ENCODE measurements around the gene GAS7. TPM values are rescaled to one million over a fixed set of nuclear protein-coding genes. Genes with fewer than 3 reads are reported as not detected.

GAS7 gene
- total and polyA plus RNA-seq, 10 of the 15 experiments (the other 5 are each of a cell fraction or from before 2014, with no cell fraction given), result 2.3 to 53.4 (median 24.0) TPM

DNA sequence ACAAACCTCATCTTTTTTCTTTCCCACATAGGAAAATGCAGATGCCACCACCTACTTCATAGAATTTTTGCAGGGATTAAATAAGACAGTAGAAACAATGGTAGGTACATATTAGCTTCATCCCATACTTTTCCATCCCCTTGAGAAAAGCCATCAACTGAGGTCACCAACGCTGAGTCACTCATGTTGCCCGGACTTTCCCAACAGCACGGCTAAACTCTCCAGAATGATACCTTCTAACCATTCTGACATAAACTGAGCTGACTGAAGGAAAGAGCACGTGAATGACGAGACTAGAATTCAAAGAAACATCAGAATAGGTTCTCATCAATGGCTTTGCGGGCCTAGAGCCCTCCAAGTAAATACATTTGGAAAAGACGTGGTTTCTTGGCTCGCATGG lies 147.3 kb downstream of the GAS7 start:
- peak overlapping the region; percentile 62 for H3K27ac ChIP-seq (ENCODE audit: control insufficient read depth, insufficient read depth)
- ChIA-PET CTCF (interaction anchor here (1.3 kb wide), 1 partner anchor 84 kb away, joined by 3 read pairs; no protein-coding TSS in a partner anchor), POLR2A (interaction anchor here (1.2 kb wide), 1 partner anchor 8 kb away, joined by 3 read pairs; no protein-coding TSS in a partner anchor), SMC1A (ENCODE audit: uncharacterized antibody, unreplicated experiment) (interaction anchor here (0.8 to 1.1 kb wide), 2 partner anchors 17 to 83 kb away, joined by 3 read pairs; no protein-coding TSS in a partner anchor), RAD21 (ENCODE audit: unreplicated experiment) (interaction anchor here (1.0 kb wide), 1 partner anchor 11 kb away, joined by 4 read pairs; no protein-coding TSS in a partner anchor)
- peaks cover 36% of the 10 kb centered on the region for H3K79me2 ChIP-seq (ENCODE audit: control insufficient read depth, insufficient read depth, low read length)
- no peaks in the 10 kb centered on the region for H4K20me1 ChIP-seq (ENCODE audit: control insufficient read depth, insufficient read depth)
- peaks cover 34% of the 10 kb centered on the region for H3K4me1 ChIP-seq (ENCODE audit: control insufficient read depth, insufficient read depth, low read length)
- peak overlapping the region; percentile 64 for H3K4me2 ChIP-seq (ENCODE audit: control insufficient read depth, insufficient read depth)
- 1% methylated on average over 8 of the region's 8 CpGs for whole genome bisulfite sequencing (ENCODE audit: insufficient coverage, insufficient replicate concordance, low lambda C conversion rate, missing lambda C conversion rate)
- BruUV-seq (replicated peaks), result TSS peak; percentile 67
- TF ChIP-seq IKZF2 (IDR thresholded peaks at IDR 0.05) (peak in 1 of 2 experiments; percentile 3; a peak in 1 of 4 replicates), ZSCAN29 (IDR thresholded peaks at IDR 0.05) (no peak), BHLHE40 (IDR thresholded peaks at IDR 0.05; ENCODE audit: borderline replicate concordance in 1 of 2, low read depth in 2 of 2, low read length in 1 of 2) (peak; percentile 17 to 43; a peak in 2 of 4 replicates)
- FAIRE-seq (no peak), ATAC-seq (peak; percentile 21), DNase-seq (ENCODE audit: low read depth, low spot score) (no peak)
- H3K27me3 ChIP-seq (replicated peaks in 1 of 2; ENCODE audit: control insufficient read depth in 2 of 2, insufficient read depth in 2 of 2, low read length in 1 of 2), result no peaks in the 10 kb centered on the region
- H3K9me3 ChIP-seq (replicated peaks; ENCODE audit: control insufficient read depth, insufficient read depth, low read length), result no peaks in the 10 kb centered on the region
- no peak overlapping the region for H2AFZ ChIP-seq (ENCODE audit: control insufficient read depth, low read depth, low read length)
- no peaks in the 10 kb centered on the region for H3K36me3 ChIP-seq (ENCODE audit: control insufficient read depth in 2 of 2, insufficient read depth in 2 of 2, low read length in 1 of 2)
- H3K9ac ChIP-seq (ENCODE audit: control insufficient read depth, insufficient read depth, low read length), result peak overlapping the region; percentile 55
- peak overlapping the region; percentile 54 for H3K4me3 ChIP-seq
- intact Hi-C loops (cut with micrococcal nuclease; ENCODE audit: unreplicated experiment), result no loop called here
- in situ Hi-C loops (cut with MboI), result no loop called here

DNA sequence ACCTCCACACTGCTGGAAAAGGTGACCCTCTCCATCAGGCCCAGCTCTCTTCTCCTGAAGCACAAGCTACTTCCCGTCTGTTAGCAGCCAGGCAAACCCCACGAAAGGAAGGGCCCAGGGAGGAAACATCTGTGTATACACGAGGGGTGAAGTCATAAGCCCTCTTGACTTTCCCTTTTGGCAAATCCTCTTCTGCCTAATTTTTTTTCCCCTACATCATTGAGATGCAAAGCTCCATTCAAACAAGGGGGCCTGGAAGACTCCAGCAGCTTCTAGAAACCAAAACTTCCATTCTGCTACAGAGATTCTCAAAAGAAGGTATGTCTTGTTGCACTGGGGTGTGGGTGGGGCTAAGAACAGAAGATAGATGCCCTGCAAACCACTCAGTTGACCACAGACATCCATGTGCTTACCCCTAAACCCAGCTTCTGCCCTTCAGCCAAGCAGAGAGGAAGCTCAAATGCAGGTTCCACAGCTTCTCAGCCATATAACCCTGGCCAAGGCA lies 147.8 kb downstream of the GAS7 start:
- DNase-seq (ENCODE audit: low read depth, low spot score), result peak; percentile 68
- H3K4me1 ChIP-seq (ENCODE audit: control insufficient read depth, insufficient read depth, low read length), result peaks cover 37% of the 10 kb centered on the region
- H3K4me2 ChIP-seq (ENCODE audit: control insufficient read depth, insufficient read depth), result peak overlapping the region; percentile 64
- in situ Hi-C loops (cut with MboI) (no loop called here), intact Hi-C loops (cut with micrococcal nuclease; ENCODE audit: unreplicated experiment) (no loop called here)
- H3K27me3 ChIP-seq (replicated peaks in 1 of 2; ENCODE audit: control insufficient read depth in 2 of 2, insufficient read depth in 2 of 2, low read length in 1 of 2), result no peaks in the 10 kb centered on the region
- peak; percentile 48 for ATAC-seq
- peaks cover 40% of the 10 kb centered on the region for H3K79me2 ChIP-seq (ENCODE audit: control insufficient read depth, insufficient read depth, low read length)
- ChIA-PET POLR2A (interaction anchor here (1.2 kb wide), 1 partner anchor 8 kb away, joined by 3 read pairs; no protein-coding TSS in a partner anchor), CTCF (interaction anchor here (1.3 kb wide), 1 partner anchor 84 kb away, joined by 3 read pairs; no protein-coding TSS in a partner anchor), RAD21 (ENCODE audit: unreplicated experiment) (interaction anchor here (1.0 kb wide), 1 partner anchor 10 kb away, joined by 4 read pairs; no protein-coding TSS in a partner anchor), SMC1A (ENCODE audit: uncharacterized antibody, unreplicated experiment) (interaction anchor here (0.6 to 1.0 kb wide), 4 partner anchors 17 to 126 kb away, joined by 3 to 4 read pairs (median 3); no protein-coding TSS in a partner anchor)
- H3K9me3 ChIP-seq (replicated peaks; ENCODE audit: control insufficient read depth, insufficient read depth, low read length), result no peaks in the 10 kb centered on the region
- peak in 1 of 2 experiments; percentile 14; a peak in 1 of 4 replicates for TF ChIP-seq EP300 (IDR thresholded peaks at IDR 0.05; ENCODE audit: borderline replicate concordance in 1 of 2, control insufficient read depth in 1 of 2, low read depth in 2 of 2, low read length in 2 of 2)
- peak; percentile 76 for TF ChIP-seq RUNX3 (IDR thresholded peaks at IDR 0.05; ENCODE audit: low read length)
- peak; percentile 10; the same call in 1 of the 2 replicates for TF ChIP-seq SPI1 (IDR thresholded peaks at IDR 0.05; ENCODE audit: borderline replicate concordance, insufficient read depth, low read depth, low read length)
- TF ChIP-seq SMAD5 (IDR thresholded peaks at IDR 0.05; ENCODE audit: low read depth), result no peak
- no peak for TF ChIP-seq KLF5 (IDR thresholded peaks at IDR 0.05; ENCODE audit: partially characterized antibody)
- TF ChIP-seq IKZF2 (IDR thresholded peaks at IDR 0.05), result 0 out of 4 replicates have a peak, but pooled peaks of 1 of the 2 experiments have one; percentile 15
- TF ChIP-seq NFYA (IDR thresholded peaks at IDR 0.05; ENCODE audit: borderline replicate concordance, low read depth, low read length), result no peak
- TF ChIP-seq POLR2A (IDR thresholded peaks at IDR 0.05; ENCODE audit: low read depth, low read length), result 0 out of 2 replicates have a peak, but pooled peaks have one; percentile 16
- TF ChIP-seq IKZF1 (conservative IDR thresholded peaks at IDR 0.05), result peak; percentile 15; the same call in 1 of the 2 replicates
- TF ChIP-seq, protein P1, sequence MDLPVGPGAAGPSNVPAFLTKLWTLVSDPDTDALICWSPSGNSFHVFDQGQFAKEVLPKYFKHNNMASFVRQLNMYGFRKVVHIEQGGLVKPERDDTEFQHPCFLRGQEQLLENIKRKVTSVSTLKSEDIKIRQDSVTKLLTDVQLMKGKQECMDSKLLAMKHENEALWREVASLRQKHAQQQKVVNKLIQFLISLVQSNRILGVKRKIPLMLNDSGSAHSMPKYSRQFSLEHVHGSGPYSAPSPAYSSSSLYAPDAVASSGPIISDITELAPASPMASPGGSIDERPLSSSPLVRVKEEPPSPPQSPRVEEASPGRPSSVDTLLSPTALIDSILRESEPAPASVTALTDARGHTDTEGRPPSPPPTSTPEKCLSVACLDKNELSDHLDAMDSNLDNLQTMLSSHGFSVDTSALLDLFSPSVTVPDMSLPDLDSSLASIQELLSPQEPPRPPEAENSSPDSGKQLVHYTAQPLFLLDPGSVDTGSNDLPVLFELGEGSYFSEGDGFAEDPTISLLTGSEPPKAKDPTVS (IDR thresholded peaks at IDR 0.05; ENCODE audit: low read depth, low read length), result 0 out of 2 replicates have a peak, but pooled peaks have one; percentile 32
- TF ChIP-seq GATAD2B (conservative IDR thresholded peaks at IDR 0.05; ENCODE audit: low read depth), result no peak
- TF ChIP-seq BHLHE40 (IDR thresholded peaks at IDR 0.05; ENCODE audit: borderline replicate concordance in 1 of 2, low read depth in 2 of 2, low read length in 1 of 2), result peak in 1 of 2 experiments; percentile 38; a peak in 1 of 4 replicates
- TF ChIP-seq POLR2AphosphoS5 (IDR thresholded peaks at IDR 0.05; ENCODE audit: low read length), result peak; percentile 57
- TF ChIP-seq TAF1 (IDR thresholded peaks at IDR 0.05; ENCODE audit: borderline replicate concordance, low read depth, low read length), result 0 out of 2 replicates have a peak, but pooled peaks have one; percentile 32
- no peak overlapping the region; the same call in 1 of the 2 replicates for H2AFZ ChIP-seq (ENCODE audit: control insufficient read depth, low read depth, low read length)
- FAIRE-seq, result peak; percentile 7
- 2% methylated on average over 3 of the region's 3 CpGs for WGBS (ENCODE audit: insufficient coverage, insufficient replicate concordance, low lambda C conversion rate, missing lambda C conversion rate)
- peak overlapping the region; percentile 55 for H3K9ac ChIP-seq (ENCODE audit: control insufficient read depth, insufficient read depth, low read length)
- H4K20me1 ChIP-seq (ENCODE audit: control insufficient read depth, insufficient read depth), result no peaks in the 10 kb centered on the region
- H3K27ac ChIP-seq (ENCODE audit: control insufficient read depth, insufficient read depth), result peak overlapping the region; percentile 62
- peak overlapping the region; percentile 54; the same call in 1 of the 2 replicates for H3K4me3 ChIP-seq
- BruUV-seq (replicated peaks), result TSS peak; percentile 67
- H3K36me3 ChIP-seq (ENCODE audit: control insufficient read depth in 2 of 2, insufficient read depth in 2 of 2, low read length in 1 of 2), result no peaks in the 10 kb centered on the region
